MCF 10A (cell line): Measurements from ENCODE around the gene RBM48. TPM values are rescaled to one million over a fixed set of nuclear protein-coding genes. Genes with fewer than 3 reads are reported as not detected.

ENCODE experiments used
- BruUV-seq: library from RNA; stranded (reverse); fragments of 400-500 nt; replicated peaks from 2 replicates; lab custom pipeline; 2021; lab: Mats Ljungman, UMichigan
- CTCF ChIA-PET: fragments of 300-600 bp; sonication (Branson Sonifier 250); formaldehyde crosslinking; extraction: SDS; loops from one replicate; lab custom pipeline; 2021; ENCODE audit warnings: antibody characterized with exemption, inconsistent platforms; lab: Yijun Ruan, JAX
- POLR2A ChIA-PET: fragments of 300-600, 350-650 bp; sonication (Branson Sonifier 250); formaldehyde crosslinking; extraction: SDS; loops from one replicate; lab custom pipeline; 2020; ENCODE audit warnings: antibody characterized with exemption, inconsistent platforms; lab: Yijun Ruan, JAX
- DNase-seq: peaks from one replicate; pipeline ENCODE4 v3.0.0-alpha.2; 2018; ENCODE audit not compliant: unreplicated experiment
- H3K27ac Mint-ChIP-seq: one replicate; pipeline ENCODE4 v1.8.0; 2022; ENCODE audit warnings: mild to moderate bottlenecking, low read depth, mixed read lengths; ENCODE audit not compliant: unreplicated experiment
- H3K27me3 Mint-ChIP-seq: one replicate; pipeline ENCODE4 v1.8.0; 2022; ENCODE audit warnings: mixed read lengths; ENCODE audit not compliant: insufficient read depth, unreplicated experiment
- H3K36me3 Mint-ChIP-seq: one replicate; pipeline ENCODE4 v1.8.0; 2022; ENCODE audit warnings: mild to moderate bottlenecking, moderate library complexity, mixed read lengths; ENCODE audit not compliant: insufficient read depth, unreplicated experiment
- H3K4me1 Mint-ChIP-seq: one replicate; pipeline ENCODE4 v1.8.0; 2022; ENCODE audit warnings: mixed read lengths; ENCODE audit not compliant: insufficient read depth, unreplicated experiment
- H3K4me3 Mint-ChIP-seq: one replicate; pipeline ENCODE4 v1.8.0; 2022; ENCODE audit warnings: mild to moderate bottlenecking, moderate library complexity, mixed read lengths; ENCODE audit not compliant: unreplicated experiment
- H3K9me3 Mint-ChIP-seq: one replicate; pipeline ENCODE4 v1.8.0; 2022; ENCODE audit warnings: mixed read lengths; ENCODE audit not compliant: unreplicated experiment
- CTCF ChIP-seq: fragments of 200-600 bp; IDR thresholded peaks from one replicate; pipeline ENCODE4 v1.8.0; 2022; ENCODE audit warnings: antibody characterized with exemption, mild to moderate bottlenecking; ENCODE audit not compliant: unreplicated experiment
- intact Hi-C: fragments of 100-400 bp; cut with micrococcal nuclease; formaldehyde crosslinking; loops from 2 replicates; pipeline ENCODE4 v1.14.1; 2022
- total RNA-seq: library from RNA; stranded (reverse); gene quantifications from 2 replicates; pipeline ENCODE4 v1.2.3, GENCODE V29; 2022

Gene RBM48
- total RNA-seq, 1 experiment from 2014 or later, result 10.4 TPM

GRCh38 chr7:92586403-92586802 lies 57.8 kb downstream of the RBM48 start:
- POLR2A ChIA-PET, result no interaction called here
- TF ChIP-seq CTCF, result no peak
- peak; percentile 26 for DNase-seq
- no TSS peak for BruUV-seq
- H3K9me3 Mint-ChIP-seq, result no peaks in the 10 kb centered on the region
- peaks cover 20% of the 10 kb centered on the region for H3K4me1 Mint-ChIP-seq
- intact Hi-C loops, result loop anchor here (5.0 kb wide), 1 partner anchor 59 kb away; the partner anchor contains the start of genes PEX1 and RBM48
- H3K36me3 Mint-ChIP-seq, result peaks cover 10% of the 10 kb centered on the region
- no peaks in the 10 kb centered on the region for H3K27me3 Mint-ChIP-seq
- CTCF ChIA-PET, result interaction anchor here (1.0 kb wide), 1 partner anchor 45 kb away, joined by 3 read pairs; no protein-coding TSS in a partner anchor
- peak overlapping the region; percentile 20 for H3K27ac Mint-ChIP-seq
- peak overlapping the region; percentile 13 for H3K4me3 Mint-ChIP-seq

GRCh38 chr7:92586841-92587240 lies 58.2 kb downstream of the RBM48 start:
- ChIA-PET CTCF (interaction anchor here (1.0 kb wide), 1 partner anchor 45 kb away, joined by 3 read pairs; no protein-coding TSS in a partner anchor), POLR2A (no interaction called here)
- H3K36me3 Mint-ChIP-seq, result peaks cover 7% of the 10 kb centered on the region
- peak overlapping the region; percentile 13 for H3K4me3 Mint-ChIP-seq
- no peak for TF ChIP-seq CTCF
- peak overlapping the region; percentile 20 for H3K27ac Mint-ChIP-seq
- no peaks in the 10 kb centered on the region for H3K9me3 Mint-ChIP-seq
- BruUV-seq, result no TSS peak
- intact Hi-C loops, result loop anchor here (5.0 kb wide), 1 partner anchor 60 kb away; the partner anchor contains the start of genes PEX1 and RBM48
- peaks cover 20% of the 10 kb centered on the region for H3K4me1 Mint-ChIP-seq
- no peak for DNase-seq
- H3K27me3 Mint-ChIP-seq, result no peaks in the 10 kb centered on the region

Other genes with a start within 250 kb of the RBM48 start
- gene GATAD1, start 81.3 kb upstream of the RBM48 start, total RNA-seq, result 41.2 and 44.2 TPM in 2 replicates
- not detected in 2 replicates for gene ERVW-1, start 50.8 kb upstream of the RBM48 start, total RNA-seq
- gene PEX1, start 275 bp upstream of the RBM48 start, total RNA-seq, result 12.4 and 12.6 TPM in 2 replicates
- gene FAM133B, start 61.6 kb downstream of the RBM48 start, total RNA-seq, result 27.8 and 33.7 TPM in 2 replicates